SIG-M5 treated with dmso at 0.1 percent for 504 hours (cell line): Measurements from ENCODE around the gene SECISBP2.
"Not testable (repeated sequence)": the region's sequence is repeated elsewhere in the genome, so short reads cannot be mapped to it uniquely, and the experiment has no call there.

Experiments used
- DNase-seq: peaks from one replicate; lab custom pipeline; 2025; ENCODE audit not compliant: unreplicated experiment; lab: John Stamatoyannopoulos, UW

The SECISBP2 gene

GRCh38 chr9:89309166-89309565 lies 9.1 kb upstream of the SECISBP2 start:
- no peak for DNase-seq

GRCh38 chr9:89309608-89310474 lies 8.5 kb upstream of the SECISBP2 start:
- peak; percentile 10 for DNase-seq

GRCh38 chr9:89310475-89311345 lies 7.6 kb upstream of the SECISBP2 start, which contains the start of gene CKS2:
Gene CKS2, plus strand, starts transcription at chr9:89311195. Its CDS starts 98 bp downstream, at chr9:89311293.
- DNase-seq, result peak; percentile 99

- no peak for DNase-seq
Measured at GRCh38 chr9:89311346-89312221, 6.7 kb upstream of the SECISBP2 start.

- peak; percentile 17 for DNase-seq
Measured at GRCh38 chr9:89312222-89312571, 6.1 kb upstream of the SECISBP2 start.

- no peak for DNase-seq
Measured at GRCh38 chr9:89313842-89314241, 4.5 kb upstream of the SECISBP2 start.

GRCh38 chr9:89314955-89315354 lies 3.3 kb upstream of the SECISBP2 start:
- no peak for DNase-seq

GRCh38 chr9:89315482-89315881 lies 2.8 kb upstream of the SECISBP2 start:
- DNase-seq, result no peak

GRCh38 chr9:89317282-89317681 lies 1.0 kb upstream of the SECISBP2 start:
- no peak for DNase-seq

- DNase-seq, result no peak
Measured at GRCh38 chr9:89319015-89319905, 960 bp downstream of the SECISBP2 start.

- DNase-seq, result no peak
Measured at GRCh38 chr9:89323390-89323789, 5.1 kb downstream of the SECISBP2 start.

- DNase-seq, result no peak
Measured at GRCh38 chr9:89325733-89326132, 7.4 kb downstream of the SECISBP2 start.

- no peak for DNase-seq
Measured at GRCh38 chr9:89328064-89328463, 9.8 kb downstream of the SECISBP2 start.

GRCh38 chr9:89329917-89330316 lies 11.6 kb downstream of the SECISBP2 start:
- DNase-seq, result no peak

GRCh38 chr9:89330513-89330912 lies 12.2 kb downstream of the SECISBP2 start:
- no peak for DNase-seq

- DNase-seq, result no peak
Measured at GRCh38 chr9:89339807-89340206, 21.5 kb downstream of the SECISBP2 start.

- DNase-seq, result no peak
Measured at GRCh38 chr9:89340332-89340731, 22.0 kb downstream of the SECISBP2 start.

- no peak for DNase-seq
Measured at GRCh38 chr9:89342213-89342612, 23.9 kb downstream of the SECISBP2 start.

GRCh38 chr9:89342948-89343347 lies 24.6 kb downstream of the SECISBP2 start:
- DNase-seq, result no peak

- not testable (repeated sequence) for DNase-seq
Measured at GRCh38 chr9:89343812-89344211, 25.5 kb downstream of the SECISBP2 start.
